IPS-20b (cell line): ENCODE data around the gene CYP11A1.
A peak's percentile ranks its signal among the peaks of the same experiment; 100 is the strongest.

Experiments used
- H3K27ac ChIP-seq: one replicate; pipeline ENCODE4 v1.5.1; 2013; ENCODE audit warnings: low read length
- H3K27me3 ChIP-seq: 2 replicates; pipeline ENCODE4 v1.6.1; 2013; ENCODE audit warnings: mild to moderate bottlenecking, low read length, inconsistent platforms; ENCODE audit not compliant: insufficient read depth
- H3K36me3 ChIP-seq: 2 replicates; pipeline ENCODE4 v1.6.1; 2013; ENCODE audit warnings: low read depth, mild to moderate bottlenecking, inconsistent platforms, low read length, moderate library complexity; ENCODE audit not compliant: insufficient read depth
- H3K4me1 ChIP-seq: 2 replicates; pipeline ENCODE4 v1.6.1; 2013; ENCODE audit warnings: mild to moderate bottlenecking, control low read depth, inconsistent platforms, low read length, moderate library complexity; ENCODE audit not compliant: insufficient read depth
- H3K4me3 ChIP-seq: 2 replicates; pipeline ENCODE4 v1.5.1; 2013; ENCODE audit warnings: mild to moderate bottlenecking, low read length, inconsistent platforms
- H3K9ac ChIP-seq: 2 replicates; pipeline ENCODE4 v1.6.1; 2013; ENCODE audit warnings: low read depth, mild to moderate bottlenecking, inconsistent platforms, low read length, moderate library complexity
- H3K9me3 ChIP-seq: 2 replicates; pipeline ENCODE4 v1.6.1; 2013; ENCODE audit warnings: mild to moderate bottlenecking, low read depth, low read length, inconsistent platforms; ENCODE audit not compliant: insufficient read depth

The CYP11A1 gene

DNA sequence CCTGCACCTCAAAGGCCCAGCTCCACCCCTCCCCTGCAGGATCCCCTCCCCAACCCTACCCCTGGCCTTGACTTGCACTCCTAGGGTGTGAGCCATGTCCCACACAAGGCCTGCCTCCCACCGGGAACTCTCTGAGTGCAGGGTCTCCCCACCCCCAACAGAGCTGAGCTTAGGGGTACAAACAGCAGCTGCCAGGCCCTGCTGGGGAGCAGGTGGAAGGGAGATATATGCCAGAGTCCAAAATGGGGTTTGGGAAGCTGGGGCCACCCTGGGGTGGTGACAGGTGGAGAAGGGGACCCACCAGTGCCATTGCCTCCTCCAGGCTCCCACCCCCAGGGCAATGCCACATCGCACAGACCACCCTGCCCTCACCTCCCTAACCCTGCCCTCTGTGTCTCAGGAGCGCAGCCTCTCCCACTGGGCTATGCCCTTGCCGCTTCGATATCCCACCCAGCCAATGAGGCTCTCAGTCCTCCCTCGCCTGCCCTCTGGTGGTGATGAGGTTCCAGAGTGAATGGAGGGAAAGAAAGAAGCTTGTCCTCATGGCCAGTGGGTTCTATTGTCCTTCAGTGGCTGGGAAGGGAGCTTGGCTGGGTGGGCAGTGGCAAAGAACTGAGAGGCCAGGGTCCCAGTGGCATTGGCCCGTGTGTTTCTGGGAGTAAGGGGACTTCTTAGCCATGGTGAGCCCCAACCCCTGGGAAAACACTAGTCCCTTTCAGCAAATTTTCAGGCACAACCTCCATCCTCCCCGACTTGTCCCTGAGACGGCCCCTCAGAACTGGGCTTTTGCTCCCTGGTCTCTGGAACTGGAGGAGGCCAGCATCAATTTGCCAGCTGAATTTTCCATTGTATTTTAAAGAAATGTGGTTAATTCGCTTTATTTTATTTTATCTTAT, 46.8 kb downstream of the CYP11A1 start:
- Histone ChIP-seq H3K4me3 (no peak overlapping the region), H3K9ac (no peak overlapping the region), H3K36me3 (no peaks in the 10 kb centered on the region), H3K4me1 (peaks cover 25% of the 10 kb centered on the region), H3K9me3 (no peaks in the 10 kb centered on the region), H3K27ac (no peak overlapping the region), H3K27me3 (no peaks in the 10 kb centered on the region)

- peaks cover 34% of the 10 kb centered on the region for H3K4me1 ChIP-seq
- H3K36me3 ChIP-seq, result no peaks in the 10 kb centered on the region
- H3K9ac ChIP-seq, result peak overlapping the region; percentile 15; the same call in 1 of the 2 replicates
- H3K27me3 ChIP-seq, result no peaks in the 10 kb centered on the region
- H3K27ac ChIP-seq, result no peak overlapping the region
- no peak overlapping the region for H3K4me3 ChIP-seq
- H3K9me3 ChIP-seq, result no peaks in the 10 kb centered on the region
Observed at GRCh38 chr15:74319596-74320351, 47.7 kb downstream of the CYP11A1 start.

DNA sequence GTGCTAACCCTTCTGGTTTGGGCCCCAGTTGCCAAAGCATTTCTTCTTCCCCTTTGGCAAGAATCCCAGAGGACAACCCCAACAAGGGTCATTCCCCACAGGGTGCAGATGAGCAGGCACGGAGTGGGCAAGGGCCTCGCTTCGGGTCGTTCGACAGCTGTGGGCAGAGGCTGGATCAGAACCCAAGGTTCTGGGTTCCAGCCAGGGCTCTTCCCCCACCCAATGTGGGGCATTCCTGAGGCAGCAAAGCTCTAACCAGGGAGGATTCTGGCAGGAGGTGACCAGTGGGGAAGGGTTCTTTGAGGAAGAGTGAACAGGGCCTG, 48.3 kb downstream of the CYP11A1 start:
- peaks cover 35% of the 10 kb centered on the region for H3K4me1 ChIP-seq
- H3K9ac ChIP-seq, result peak overlapping the region; percentile 15; the same call in 1 of the 2 replicates
- no peaks in the 10 kb centered on the region for H3K27me3 ChIP-seq
- no peak overlapping the region for H3K27ac ChIP-seq
- H3K36me3 ChIP-seq, result no peaks in the 10 kb centered on the region
- H3K9me3 ChIP-seq, result no peaks in the 10 kb centered on the region
- no peak overlapping the region for H3K4me3 ChIP-seq

DNA sequence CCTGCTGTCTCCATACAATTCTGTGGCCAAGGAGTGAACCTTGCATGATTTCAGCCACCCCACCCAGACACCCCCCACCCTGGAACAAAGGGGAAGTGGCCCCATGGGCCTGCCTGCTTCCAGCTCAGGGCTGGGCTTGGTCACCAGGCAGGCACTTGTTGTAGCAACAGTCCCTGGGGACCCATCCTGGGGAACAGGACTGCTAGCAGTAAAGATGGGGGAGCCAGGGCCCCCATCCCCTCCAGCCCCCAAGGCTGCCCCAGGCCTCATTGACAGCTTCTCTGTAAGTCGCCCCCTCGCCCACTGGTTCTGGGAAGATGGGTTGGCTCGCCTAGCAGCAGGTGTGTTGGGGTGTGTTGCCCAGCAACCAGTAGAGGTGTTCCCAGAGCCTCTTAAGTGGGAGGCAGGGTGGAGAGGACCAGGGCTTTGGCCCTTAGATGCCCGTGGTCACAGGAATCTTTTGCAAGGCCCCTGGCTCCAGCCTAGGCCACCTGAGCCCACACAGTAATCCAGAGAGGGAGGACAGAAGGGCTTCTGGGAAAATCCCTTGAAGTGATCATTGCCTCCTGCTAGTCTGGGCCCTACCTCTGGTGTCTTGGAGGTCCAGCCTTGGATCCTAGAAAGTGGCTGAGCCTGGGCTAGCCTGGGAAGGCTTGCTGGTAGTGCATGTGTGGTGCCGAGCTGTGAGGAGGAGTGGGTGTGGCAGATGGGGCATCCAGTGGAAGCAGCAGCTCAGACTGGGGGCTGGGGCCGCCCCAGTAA, 48.9 kb downstream of the CYP11A1 start:
- Histone ChIP-seq H3K4me3 (no peak overlapping the region), H3K9me3 (no peaks in the 10 kb centered on the region), H3K27me3 (no peaks in the 10 kb centered on the region), H3K36me3 (no peaks in the 10 kb centered on the region), H3K4me1 (peaks cover 35% of the 10 kb centered on the region), H3K9ac (peak overlapping the region; percentile 15; the same call in 1 of the 2 replicates), H3K27ac (no peak overlapping the region)

- Histone ChIP-seq H3K4me3 (no peak overlapping the region), H3K9ac (no peak overlapping the region), H3K4me1 (peaks cover 35% of the 10 kb centered on the region), H3K9me3 (no peaks in the 10 kb centered on the region), H3K27me3 (no peaks in the 10 kb centered on the region), H3K27ac (no peak overlapping the region), H3K36me3 (no peaks in the 10 kb centered on the region)
Observed at GRCh38 chr15:74317820-74318375, 49.5 kb downstream of the CYP11A1 start.

GRCh38 chr15:74316141-74316540, 51.3 kb downstream of the CYP11A1 start:
- H3K36me3 ChIP-seq, result no peaks in the 10 kb centered on the region
- no peak overlapping the region for H3K27ac ChIP-seq
- no peak overlapping the region for H3K9ac ChIP-seq
- no peaks in the 10 kb centered on the region for H3K27me3 ChIP-seq
- no peaks in the 10 kb centered on the region for H3K9me3 ChIP-seq
- H3K4me3 ChIP-seq, result no peak overlapping the region
- H3K4me1 ChIP-seq, result peaks cover 42% of the 10 kb centered on the region

DNA sequence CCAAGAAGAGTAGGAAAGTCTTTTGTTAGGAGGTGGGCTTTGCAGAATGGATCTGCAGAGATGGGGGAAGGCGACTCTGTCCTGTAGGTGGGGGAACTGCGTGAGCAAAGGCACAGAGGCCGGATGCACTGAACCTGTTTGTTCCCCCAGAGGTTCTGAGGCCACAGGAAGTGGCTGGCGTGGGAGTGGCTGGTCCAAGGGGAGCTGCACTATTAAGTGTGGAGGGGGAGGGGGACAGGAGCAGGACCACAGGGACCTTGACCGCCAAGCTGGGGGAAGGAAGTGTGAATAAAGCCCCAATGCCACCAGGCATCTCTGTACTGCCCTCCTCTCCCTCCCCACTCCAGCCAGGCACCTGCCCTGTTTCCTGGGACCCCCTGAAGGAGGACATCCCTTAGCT, 51.8 kb downstream of the CYP11A1 start:
- Histone ChIP-seq H3K36me3 (no peaks in the 10 kb centered on the region), H3K4me1 (peaks cover 42% of the 10 kb centered on the region), H3K27me3 (no peaks in the 10 kb centered on the region), H3K9me3 (no peaks in the 10 kb centered on the region), H3K9ac (no peak overlapping the region), H3K4me3 (no peak overlapping the region), H3K27ac (no peak overlapping the region)

DNA sequence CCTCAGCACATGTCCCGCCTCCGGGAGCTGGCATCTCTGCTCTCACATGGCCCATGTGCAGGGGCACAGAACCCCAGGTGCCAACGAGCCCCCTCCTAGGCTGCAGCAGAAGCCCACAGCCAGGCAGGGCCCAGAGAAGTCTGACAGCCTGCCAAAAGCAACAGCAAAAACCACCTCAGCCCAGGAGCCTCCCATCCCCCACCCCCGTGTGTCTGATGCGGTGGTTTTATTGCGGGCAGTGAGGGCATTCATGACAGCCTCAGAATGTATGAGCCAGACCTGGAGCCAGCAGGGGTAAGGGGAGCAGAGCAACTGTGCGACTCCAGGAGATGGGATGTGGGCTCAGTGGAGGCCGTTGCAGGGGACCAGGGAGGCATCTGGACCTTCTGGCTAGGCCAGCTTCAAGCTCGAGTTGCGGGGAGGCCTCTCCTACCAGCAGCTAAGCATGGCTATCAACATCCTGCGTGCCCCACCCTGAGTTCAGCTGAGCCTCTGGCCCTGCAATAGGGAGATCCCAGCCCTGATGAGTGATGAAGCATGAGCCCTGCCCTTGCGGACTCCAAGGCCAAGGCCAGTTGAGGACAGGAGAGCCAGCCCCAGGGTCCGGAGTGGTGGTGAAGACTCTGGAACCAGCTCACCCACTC, 52.5 kb downstream of the CYP11A1 start:
- H3K9ac ChIP-seq, result no peak overlapping the region
- no peak overlapping the region for H3K4me3 ChIP-seq
- H3K4me1 ChIP-seq, result peaks cover 35% of the 10 kb centered on the region
- no peaks in the 10 kb centered on the region for H3K27me3 ChIP-seq
- no peaks in the 10 kb centered on the region for H3K36me3 ChIP-seq
- no peak overlapping the region for H3K27ac ChIP-seq
- no peaks in the 10 kb centered on the region for H3K9me3 ChIP-seq

DNA sequence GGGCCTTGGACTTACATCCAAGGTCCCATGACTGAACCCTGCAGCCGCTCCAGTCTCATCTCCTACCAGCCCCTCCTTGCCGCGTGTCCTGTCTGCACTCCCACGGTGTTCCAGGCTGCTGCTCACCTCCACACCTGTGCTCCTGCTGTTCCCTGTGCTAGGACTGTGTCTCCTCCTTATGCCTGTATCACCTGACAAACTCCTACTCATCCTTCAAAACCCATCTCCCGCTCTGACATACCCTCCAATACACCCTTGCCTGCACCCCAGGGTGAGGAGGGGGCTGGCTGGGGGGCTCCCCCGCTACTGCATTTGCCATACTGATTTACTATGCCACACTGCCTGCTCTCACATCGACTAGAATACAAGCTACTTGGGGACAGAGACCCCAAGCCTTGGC, 53.6 kb downstream of the CYP11A1 start:
- H3K4me3 ChIP-seq, result no peak overlapping the region
- peaks cover 27% of the 10 kb centered on the region for H3K4me1 ChIP-seq
- no peaks in the 10 kb centered on the region for H3K36me3 ChIP-seq
- no peaks in the 10 kb centered on the region for H3K27me3 ChIP-seq
- H3K27ac ChIP-seq, result no peak overlapping the region
- H3K9me3 ChIP-seq, result no peaks in the 10 kb centered on the region
- no peak overlapping the region for H3K9ac ChIP-seq

DNA sequence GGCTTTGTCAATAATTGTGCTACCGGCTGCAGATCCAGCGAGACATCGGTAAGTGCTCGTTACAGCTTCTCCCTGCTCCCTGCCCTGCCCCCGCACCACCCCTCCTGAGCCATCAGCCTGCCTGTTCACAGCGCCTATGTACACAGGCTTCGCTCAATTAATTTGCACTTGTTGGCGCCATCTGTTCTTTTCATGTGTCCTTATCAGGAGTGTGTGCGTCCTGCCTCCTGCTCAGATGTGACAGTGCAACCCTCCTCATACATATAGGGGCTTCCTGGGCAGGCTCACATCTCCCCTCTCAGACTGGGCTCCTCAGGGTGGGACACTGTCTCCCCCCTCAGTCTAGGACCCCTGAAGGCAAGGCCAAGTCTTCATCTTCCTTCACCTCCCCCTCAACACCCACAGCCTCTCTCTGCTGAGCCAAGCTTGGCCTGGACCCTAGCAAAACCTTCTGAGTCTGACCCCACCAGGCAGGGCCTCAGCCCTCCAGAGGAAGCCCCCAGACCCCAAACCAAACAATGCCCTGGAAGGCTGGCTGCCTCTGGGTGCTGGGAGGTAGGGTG, 54.9 kb downstream of the CYP11A1 start:
- Histone ChIP-seq H3K9ac (no peak overlapping the region), H3K4me1 (peaks cover 25% of the 10 kb centered on the region), H3K27me3 (no peaks in the 10 kb centered on the region; the same call in 1 of the 2 replicates), H3K4me3 (no peak overlapping the region), H3K27ac (no peak overlapping the region), H3K36me3 (no peaks in the 10 kb centered on the region), H3K9me3 (no peaks in the 10 kb centered on the region)
